Adrenal gland (tissue), 12 donors: Measurements from ENCODE around the gene TMEM250. TPM values are rescaled to one million over a fixed set of nuclear protein-coding genes. Genes with fewer than 3 reads are reported as not detected.
"Not testable (repeated sequence)": the region's sequence is repeated elsewhere in the genome, so short reads cannot be mapped to it uniquely, and the experiment has no call there.

Experiments used
- DNase-seq, 7 donors: peaks; one replicate each; pipeline ENCODE4 v3.0.0-alpha.2; 2019 to 2020
- H3K27ac ChIP-seq, 5 donors: fragments of 200-600 bp; sonication (generic) in 4 of 5; 1 replicate in 3 of 5; 2 replicates in 2 of 5; pipeline versions ENCODE4 v1.5.1 to v1.8.0; 2016 to 2020; ENCODE audit warnings: mild to moderate bottlenecking in 1 of 5
- H3K27me3 ChIP-seq: fragments of 200-600 bp; 2 replicates; pipeline ENCODE4 v1.8.0; 2021
- H3K36me3 ChIP-seq, 2 donors: fragments of 200-600 bp; replicated peaks in 1 of 2; 1 replicate in 1 of 2; 2 replicates in 1 of 2; pipeline versions ENCODE4 v1.5.1 to v1.8.0; 2018 to 2022
- H3K4me1 ChIP-seq, 2 donors: fragments of 200-600 bp; replicated peaks in 1 of 2; 1 replicate in 1 of 2; 2 replicates in 1 of 2; pipeline versions ENCODE4 v1.5.1 to v1.8.0; 2018 to 2021
- H3K4me3 ChIP-seq, 4 donors: fragments of 200-600 bp; sonication (generic) in 3 of 4; one replicate each; pipeline ENCODE4 v1.5.1; 2016 to 2018
- H3K9me3 ChIP-seq, 3 donors: fragments of 200-600 bp; sonication (generic) in 1 of 3; replicated peaks in 1 of 3; 1 replicate in 2 of 3; 2 replicates in 1 of 3; pipeline versions ENCODE4 v1.5.1 to v1.8.0; 2016 to 2021
- POLR2A ChIP-seq, 2 donors: fragments of 450-650 bp; IDR thresholded peaks; one replicate each; pipeline ENCODE4 v1.6.1; 2017; ENCODE audit warnings: antibody characterized with exemption in 2 of 2, mild to moderate bottlenecking in 2 of 2, moderate library complexity in 1 of 2
- WGBS, 4 donors: extraction: QIAGEN DNeasy Blood & Tissue Kit in 2 of 4; methylation state at CpG; one replicate each; pipeline versions ENCODE4 v1.1.5 to v1.1.7; 2013 to 2017; 5-methylcytosine and 5-hydroxymethylcytosine counted together
- intact Hi-C, 2 donors: fragments of 100-400 bp; cut with DNase I; formaldehyde crosslinking; loops; one replicate each; pipeline versions ENCODE4 v1.14.1 to v1.15.0; 2022 to 2023
- polyA plus RNA-seq, 3 donors: library from polyadenylated mRNA; stranded (reverse); fragments of 200-250 nt in 2 of 3; fragments of 350-450 nt in 1 of 3; fragmentation: Illumina TruSeq in 1 of 3; extraction: RNeasy Lipid Tissue Mini Kit (QIAGEN cat#74804) in 1 of 3; gene quantifications; one replicate each; pipeline ENCODE4 v1.2.3, GENCODE V29; 2013 to 2014
- total RNA-seq, 9 donors: library from RNA; depleted of rRNA in 4 of 9; stranded (reverse); fragments of >200 nt in 4 of 9; fragments of 120-200 nt in 1 of 9; fragmentation: NEBNext Ultra II Directional in 1 of 9; extraction: Animal tissue kit (Norgen Biotek cat#: 25700) in 1 of 9; gene quantifications; one replicate each; pipeline versions ENCODE4 v1.1.0 to v1.2.4, GENCODE V29; 2013 to 2023
- TF ChIP-seq, protein P1 (sequence below), 6 experiments: fragments of 450-650 bp in 4 of 6; fragments of 200-600 bp in 2 of 6; sonication (generic) in 1 of 6; IDR thresholded peaks; 1 replicate in 5 of 6; 2 replicates in 1 of 6; pipeline versions ENCODE4 v1.5.1 to v1.8.0; 2016 to 2021; ENCODE audit warnings: antibody characterized with exemption in 6 of 6, mild to moderate bottlenecking in 2 of 6, moderate library complexity in 1 of 6
- donor health status: healthy with polysubstance abuse.
- donor health status: Bipolar disorder and iron deficiency.
- donor health status: DM: yes; HTN: yes; CAD: no.
- donor health status: DM: no; HTN: no; CAD: no.
- donor health status: DM: no; HTN: no; CAD: no.
- donor health status: DM: yes; HTN: yes; CAD: no.

TMEM250 gene
- total and polyA plus RNA-seq, 12 donors = 5.2 to 47.2 (median 28.0) TPM

GRCh38 chr9:136152543-136152866 lies 33.8 kb upstream of the TMEM250 start:
- Histone ChIP-seq H3K4me3 (no peak overlapping the region), H3K27ac (no peak overlapping the region), H3K27me3 (peaks cover 29% of the 10 kb centered on the region), H3K9me3 (no peaks in the 10 kb centered on the region), H3K36me3 (no peaks in the 10 kb centered on the region), H3K4me1 (no peaks in the 10 kb centered on the region)
- intact Hi-C loops = no loop called here
- TF ChIP-seq, protein P1, sequence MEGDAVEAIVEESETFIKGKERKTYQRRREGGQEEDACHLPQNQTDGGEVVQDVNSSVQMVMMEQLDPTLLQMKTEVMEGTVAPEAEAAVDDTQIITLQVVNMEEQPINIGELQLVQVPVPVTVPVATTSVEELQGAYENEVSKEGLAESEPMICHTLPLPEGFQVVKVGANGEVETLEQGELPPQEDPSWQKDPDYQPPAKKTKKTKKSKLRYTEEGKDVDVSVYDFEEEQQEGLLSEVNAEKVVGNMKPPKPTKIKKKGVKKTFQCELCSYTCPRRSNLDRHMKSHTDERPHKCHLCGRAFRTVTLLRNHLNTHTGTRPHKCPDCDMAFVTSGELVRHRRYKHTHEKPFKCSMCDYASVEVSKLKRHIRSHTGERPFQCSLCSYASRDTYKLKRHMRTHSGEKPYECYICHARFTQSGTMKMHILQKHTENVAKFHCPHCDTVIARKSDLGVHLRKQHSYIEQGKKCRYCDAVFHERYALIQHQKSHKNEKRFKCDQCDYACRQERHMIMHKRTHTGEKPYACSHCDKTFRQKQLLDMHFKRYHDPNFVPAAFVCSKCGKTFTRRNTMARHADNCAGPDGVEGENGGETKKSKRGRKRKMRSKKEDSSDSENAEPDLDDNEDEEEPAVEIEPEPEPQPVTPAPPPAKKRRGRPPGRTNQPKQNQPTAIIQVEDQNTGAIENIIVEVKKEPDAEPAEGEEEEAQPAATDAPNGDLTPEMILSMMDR (IDR thresholded peaks at IDR 0.05) = no peak
- TF ChIP-seq POLR2A (IDR thresholded peaks at IDR 0.05) = no peak
- WGBS, 4 donors = 74 to 87% (median 83%) methylated on average over 4 of the region's 4 CpGs
- DNase-seq = no peak

GRCh38 chr9:136151848-136152542 lies 33.3 kb upstream of the TMEM250 start:
- DNase-seq = no peak

GRCh38 chr9:136151214-136151804 lies 32.6 kb upstream of the TMEM250 start:
- Histone ChIP-seq H3K4me3 (no peak overlapping the region), H3K36me3 (no peaks in the 10 kb centered on the region), H3K27ac (no peak overlapping the region), H3K27me3 (peaks cover 24% of the 10 kb centered on the region), H3K4me1 (no peaks in the 10 kb centered on the region), H3K9me3 (no peaks in the 10 kb centered on the region)
- TF ChIP-seq, protein P1 (IDR thresholded peaks at IDR 0.05) = no peak
- TF ChIP-seq POLR2A (IDR thresholded peaks at IDR 0.05) = no peak
- WGBS, 4 donors = 69 to 76% (median 73%) methylated on average over 19 to 25 of the region's 25 CpGs
- intact Hi-C loops = no loop called here
- DNase-seq = no peak

More at GRCh38 chr9:136151848-136152542, 33.3 kb upstream of the TMEM250 start:
- no peaks in the 10 kb centered on the region for H3K4me1 ChIP-seq
- H3K4me3 ChIP-seq = no peak overlapping the region
- no peaks in the 10 kb centered on the region for H3K9me3 ChIP-seq
- H3K36me3 ChIP-seq = no peaks in the 10 kb centered on the region
- peaks cover 30% of the 10 kb centered on the region for H3K27me3 ChIP-seq
- H3K27ac ChIP-seq = no peak overlapping the region
- 68 to 86% (median 81%) methylated on average over 15 to 27 of the region's 27 CpGs for WGBS, 4 donors
- TF ChIP-seq, protein P1 (IDR thresholded peaks at IDR 0.05) = no peak
- no peak for TF ChIP-seq POLR2A (IDR thresholded peaks at IDR 0.05)
- intact Hi-C loops = no loop called here

DNA sequence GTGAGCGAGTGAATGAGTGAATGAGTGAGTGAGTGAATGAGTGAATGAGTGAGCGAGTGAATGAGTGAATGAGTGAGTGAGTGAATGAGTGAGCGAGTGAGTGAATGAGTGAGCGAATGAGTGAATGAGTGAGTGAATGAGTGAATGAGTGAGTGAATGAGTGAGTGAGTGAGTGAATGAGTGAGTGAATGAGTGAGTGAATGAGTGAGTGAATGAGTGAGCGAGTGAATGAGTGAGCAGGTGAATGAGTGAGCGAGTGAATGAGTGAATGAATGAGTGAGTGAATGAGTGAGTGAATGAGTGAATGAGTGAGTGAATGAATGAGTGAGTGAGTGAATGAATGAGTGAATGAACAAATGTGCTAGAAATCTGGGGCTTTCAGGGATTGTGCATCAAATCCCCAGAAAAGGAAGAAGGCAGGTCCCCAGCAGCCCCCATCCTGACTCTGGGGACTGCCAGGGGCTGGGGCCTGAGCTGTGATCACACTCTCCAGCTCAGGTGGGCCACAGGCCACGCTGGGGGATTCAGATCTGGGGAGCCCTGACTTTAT lies 32.1 kb upstream of the TMEM250 start:
- DNase-seq, H3K4me1 ChIP-seq, H3K36me3 ChIP-seq, intact Hi-C loops, H3K27ac ChIP-seq, H3K4me3 ChIP-seq, H3K9me3 ChIP-seq: not testable (repeated sequence)
- H3K27me3 ChIP-seq = peaks cover 21% of the 10 kb centered on the region
- WGBS, 4 donors = 73 to 85% (median 79%) methylated on average over 7 of the region's 7 CpGs
